Measurements from ENCODE around the gene CAVIN4. TPM values are rescaled to one million over a fixed set of nuclear protein-coding genes. Genes with fewer than 3 reads are reported as not detected.

The CAVIN4 gene
- total RNA-seq, 1 experiment from 2014 or later = 0.59 TPM

- no peak for TF ChIP-seq ZFX (IDR thresholded peaks at IDR 0.05)
- TF ChIP-seq POLR2A (IDR thresholded peaks at IDR 0.05; ENCODE audit: borderline replicate concordance, extremely low read depth, insufficient read depth, insufficient read length) = no peak
- TF ChIP-seq JUND (IDR thresholded peaks at IDR 0.05) = no peak
- no peak for TF ChIP-seq EZH2 (IDR thresholded peaks at IDR 0.05)
- TF ChIP-seq REST (IDR thresholded peaks at IDR 0.05; ENCODE audit: low read depth) = no peak
Measured at GRCh38 chr9:100581081-100581480, 3.2 kb downstream of the CAVIN4 start (continued).

- DNase-seq (ENCODE audit: low read depth, low spot score) (no peak), ATAC-seq (no peak)
- Histone ChIP-seq H3K9ac (ENCODE audit: low read length) (no peak overlapping the region), H3K9me2 (ENCODE audit: insufficient read depth) (no peaks in the 10 kb centered on the region), H3K4me1 (ENCODE audit: control insufficient read depth in 1 of 2, insufficient read depth in 2 of 2, low read length in 2 of 2) (peaks cover 0 to 7% of the 10 kb centered on the region in 2 experiments; a peak in 1 of 4 replicates), H2AFZ (ENCODE audit: low read depth, low read length, poor library complexity, severe bottlenecking) (no peak overlapping the region), H3K4me2 (ENCODE audit: low read length) (no peak overlapping the region), H3K9me3 (ENCODE audit: control insufficient read depth in 1 of 2, insufficient read depth in 1 of 2, low read depth in 1 of 2, low read length in 2 of 2) (no peaks in the 10 kb centered on the region), H3K79me2 (ENCODE audit: insufficient read depth, low read length) (no peaks in the 10 kb centered on the region), H3K27ac (ENCODE audit: low read depth, low read length) (no peak overlapping the region), H4K20me1 (ENCODE audit: insufficient read depth) (no peaks in the 10 kb centered on the region), H3K4me3 (replicated peaks in 1 of 2; ENCODE audit: low read depth in 1 of 2, low read length in 2 of 2) (no peak overlapping the region), H3K27me3 (ENCODE audit: insufficient read depth, low read length) (no peaks in the 10 kb centered on the region), H3K36me3 (ENCODE audit: control insufficient read depth in 1 of 2, insufficient read depth in 2 of 2, low read length in 2 of 2) (no peaks in the 10 kb centered on the region)
- TF ChIP-seq EZH2phosphoT487 (IDR thresholded peaks at IDR 0.05; ENCODE audit: borderline replicate concordance) = no peak
- no peak for TF ChIP-seq ELF1 (IDR thresholded peaks at IDR 0.05; ENCODE audit: borderline replicate concordance, low read depth)
- TF ChIP-seq MAX (IDR thresholded peaks at IDR 0.05) = no peak
- TF ChIP-seq SRF (IDR thresholded peaks at IDR 0.05; ENCODE audit: low read depth) = no peak
- TF ChIP-seq JUND (IDR thresholded peaks at IDR 0.05) = no peak
- no peak for TF ChIP-seq ZBTB33 (IDR thresholded peaks at IDR 0.05; ENCODE audit: extremely low read depth, insufficient replicate concordance, low read length)
- no peak for TF ChIP-seq EGR1 (IDR thresholded peaks at IDR 0.05; ENCODE audit: low read depth)
- no peak for TF ChIP-seq CBX3 (IDR thresholded peaks at IDR 0.05; ENCODE audit: low read depth)
- no peak for TF ChIP-seq EZH2 (IDR thresholded peaks at IDR 0.05)
- no peak for TF ChIP-seq ATF3 (IDR thresholded peaks at IDR 0.05)
- no peak for TF ChIP-seq SIN3A (IDR thresholded peaks at IDR 0.05; ENCODE audit: low read depth)
- TF ChIP-seq YY1 (IDR thresholded peaks at IDR 0.05; ENCODE audit: extremely low read depth, insufficient replicate concordance, low read depth, low read length) = no peak
- TF ChIP-seq ZFX (IDR thresholded peaks at IDR 0.05) = no peak
- no peak for TF ChIP-seq TCF7L2 (IDR thresholded peaks at IDR 0.05; ENCODE audit: borderline replicate concordance, extremely low read depth, insufficient read depth, insufficient read length)
- no peak for TF ChIP-seq CTCF (IDR thresholded peaks at IDR 0.05 in 2 of 3, conservative IDR thresholded peaks at IDR 0.05 in 1 of 3; ENCODE audit: borderline replicate concordance in 1 of 3, insufficient read depth in 1 of 3, low read depth in 2 of 3, low read length in 2 of 3)
- ChIA-PET POLR2A (no interaction called here), RAD21 (ENCODE audit: low non-redundant PET in 1 of 2, low total read pairs in 2 of 2, uncharacterized antibody in 2 of 2, unreplicated experiment in 2 of 2) (no interaction called here), CTCF (no interaction called here)
- BruUV-seq (replicated peaks) = no TSS peak
- intact Hi-C loops (cut with micrococcal nuclease) = no loop called here
Measured at GRCh38 chr9:100581661-100582060, 3.8 kb downstream of the CAVIN4 start.

Data from HCT116 (cell line).